Activated B cell treated with CpG ODN at 0.5 μM for 24 hours (primary cell): ENCODE results near the gene ATP6V1A. TPM values are rescaled to one million over a fixed set of nuclear protein-coding genes. Genes with fewer than 3 reads are reported as not detected.

Source experiments
- ATAC-seq: fragments of 200-7000 bp; cut with Tn5 transposase; one replicate; pipeline ENCODE4 v1.10.0; 2021; ENCODE audit warnings: low read depth, mild to moderate bottlenecking, moderate library complexity
- CTCF ChIA-PET: fragments of 350-600 bp; sonication (Branson Sonifier 250); formaldehyde crosslinking; loops from one replicate; lab custom pipeline; 2021; ENCODE audit warnings: antibody characterized with exemption; lab: Charles Lee
- POLR2A ChIA-PET: fragments of 350-600 bp; sonication (Branson Sonifier 250); formaldehyde crosslinking; loops from one replicate; lab custom pipeline; 2021; ENCODE audit warnings: antibody characterized with exemption; lab: Charles Lee
- DNase-seq: peaks from one replicate; pipeline ENCODE4 v3.0.0; 2022
- H3K27ac Mint-ChIP-seq: one replicate; pipeline ENCODE4 v1.8.0; 2020; ENCODE audit warnings: mixed read lengths
- H3K27me3 Mint-ChIP-seq: one replicate; pipeline ENCODE4 v1.8.0; 2021; ENCODE audit warnings: mixed read lengths
- H3K36me3 Mint-ChIP-seq: one replicate; pipeline ENCODE4 v1.8.0; 2021; ENCODE audit warnings: low read depth, mixed read lengths
- H3K4me1 Mint-ChIP-seq: one replicate; pipeline ENCODE4 v1.8.0; 2021; ENCODE audit warnings: mixed read lengths
- H3K4me3 Mint-ChIP-seq: one replicate; pipeline ENCODE4 v1.8.0; 2020; ENCODE audit warnings: mild to moderate bottlenecking, mixed read lengths
- H3K9me3 Mint-ChIP-seq: one replicate; pipeline ENCODE4 v1.8.0; 2020; ENCODE audit warnings: mixed read lengths
- intact Hi-C: fragments of 100-400 bp; cut with micrococcal nuclease; formaldehyde crosslinking; loops from one replicate; pipeline ENCODE4 v1.15.1; 2024
- total RNA-seq: library from RNA; stranded (reverse); gene quantifications from 2 replicates; pipeline ENCODE4 v1.2.3, GENCODE V29; 2022
- TF ChIP-seq, protein P1 (sequence below): fragments of 200-600 bp; IDR thresholded peaks from one replicate; pipeline ENCODE4 v1.8.0; 2022; ENCODE audit warnings: antibody characterized with exemption, mild to moderate bottlenecking

The ATP6V1A gene
- total RNA-seq, 1 donor from 2014 or later: 49.3 TPM

- intact Hi-C loops: no loop called here
- DNase-seq (no peak), ATAC-seq (no peak)
- Mint-ChIP-seq H3K36me3 (peaks cover 5% of the 10 kb centered on the region), H3K27me3 (no peaks in the 10 kb centered on the region), H3K27ac (no peak overlapping the region), H3K4me3 (no peak overlapping the region), H3K4me1 (no peaks in the 10 kb centered on the region), H3K9me3 (no peaks in the 10 kb centered on the region)
- ChIA-PET CTCF (no interaction called here), POLR2A (no interaction called here)
- TF ChIP-seq, protein P1, sequence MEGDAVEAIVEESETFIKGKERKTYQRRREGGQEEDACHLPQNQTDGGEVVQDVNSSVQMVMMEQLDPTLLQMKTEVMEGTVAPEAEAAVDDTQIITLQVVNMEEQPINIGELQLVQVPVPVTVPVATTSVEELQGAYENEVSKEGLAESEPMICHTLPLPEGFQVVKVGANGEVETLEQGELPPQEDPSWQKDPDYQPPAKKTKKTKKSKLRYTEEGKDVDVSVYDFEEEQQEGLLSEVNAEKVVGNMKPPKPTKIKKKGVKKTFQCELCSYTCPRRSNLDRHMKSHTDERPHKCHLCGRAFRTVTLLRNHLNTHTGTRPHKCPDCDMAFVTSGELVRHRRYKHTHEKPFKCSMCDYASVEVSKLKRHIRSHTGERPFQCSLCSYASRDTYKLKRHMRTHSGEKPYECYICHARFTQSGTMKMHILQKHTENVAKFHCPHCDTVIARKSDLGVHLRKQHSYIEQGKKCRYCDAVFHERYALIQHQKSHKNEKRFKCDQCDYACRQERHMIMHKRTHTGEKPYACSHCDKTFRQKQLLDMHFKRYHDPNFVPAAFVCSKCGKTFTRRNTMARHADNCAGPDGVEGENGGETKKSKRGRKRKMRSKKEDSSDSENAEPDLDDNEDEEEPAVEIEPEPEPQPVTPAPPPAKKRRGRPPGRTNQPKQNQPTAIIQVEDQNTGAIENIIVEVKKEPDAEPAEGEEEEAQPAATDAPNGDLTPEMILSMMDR: no peak
Measured at GRCh38 chr3:113852506-113852905, 105.7 kb downstream of the ATP6V1A start.

Other genes with a start within 250 kb of the ATP6V1A start
- gene SPICE1, start 231.9 kb upstream of the ATP6V1A start, total RNA-seq: 19.6 and 19.8 TPM in 2 replicates
- 35.7 and 44.9 TPM in 2 replicates for gene SIDT1, start 214.5 kb upstream of the ATP6V1A start, total RNA-seq
- gene USF3, start 50.4 kb upstream of the ATP6V1A start, total RNA-seq: 25.3 and 25.9 TPM in 2 replicates
- gene NAA50, start 786 bp upstream of the ATP6V1A start, total RNA-seq: 112 and 118 TPM in 2 replicates
- gene GRAMD1C, start 91.8 kb downstream of the ATP6V1A start, total RNA-seq: 11.4 and 12.2 TPM in 2 replicates
- 22.7 and 27.4 TPM in 2 replicates for gene ZDHHC23, start 201.0 kb downstream of the ATP6V1A start, total RNA-seq